NB4 (cell line): ENCODE data around the gene SKOR2.

Experiments
- DNase-seq: peaks from one replicate; pipeline ENCODE4 v3.0.0; 2010; ENCODE audit warnings: low read depth
- H3K4me3 ChIP-seq: one replicate; pipeline ENCODE4 v1.5.1; 2011; ENCODE audit warnings: mild to moderate bottlenecking, low read depth, low read length, moderate library complexity
- CTCF ChIP-seq: IDR thresholded peaks from one replicate; pipeline ENCODE4 v1.5.1; 2012; ENCODE audit warnings: low read depth, low read length
- MAX ChIP-seq: IDR thresholded peaks from 2 replicates; pipeline ENCODE4 v1.6.1; 2011; ENCODE audit warnings: low read depth, low read length
- MYC ChIP-seq: IDR thresholded peaks from 2 replicates; pipeline ENCODE4 v1.6.1; 2011; ENCODE audit warnings: low read depth, low read length
- POLR2A ChIP-seq: IDR thresholded peaks from 2 replicates; pipeline ENCODE4 v1.6.1; 2011; ENCODE audit warnings: mild to moderate bottlenecking; ENCODE audit not compliant: insufficient read length; ENCODE audit errors: extremely low read depth

Gene SKOR2

GRCh38 chr18:47251289-47252120, at the start of gene SKOR2:
Gene SKOR2, minus strand, starts transcription at chr18:47251660. Its CDS starts 2,477 bp downstream, at chr18:47249183.
- no peak for TF ChIP-seq POLR2A
- no peak for TF ChIP-seq MAX
- no peak within 1 kb of the TSS for H3K4me3 ChIP-seq
- no peak for DNase-seq

- no peak for DNase-seq
- TF ChIP-seq CTCF (no peak), MAX (no peak), MYC (no peak), POLR2A (no peak)
- H3K4me3 ChIP-seq: no peak overlapping the region
Measured at GRCh38 chr18:47296462-47296861, 45.0 kb upstream of the SKOR2 start.

GRCh38 chr18:47294801-47295200, 43.3 kb upstream of the SKOR2 start:
- TF ChIP-seq CTCF (no peak), MYC (no peak), POLR2A (no peak), MAX (no peak)
- DNase-seq: no peak
- no peak overlapping the region for H3K4me3 ChIP-seq

- no peak for TF ChIP-seq MYC
- no peak for TF ChIP-seq MAX
- no peak for TF ChIP-seq CTCF
- TF ChIP-seq POLR2A: no peak
- no peak for DNase-seq
- no peak overlapping the region for H3K4me3 ChIP-seq
Measured at GRCh38 chr18:47288741-47289140, 37.3 kb upstream of the SKOR2 start.

GRCh38 chr18:47287911-47288585, 36.6 kb upstream of the SKOR2 start:
- DNase-seq: no peak
- no peak for TF ChIP-seq CTCF
- TF ChIP-seq MAX: no peak
- TF ChIP-seq MYC: no peak
- no peak for TF ChIP-seq POLR2A
- H3K4me3 ChIP-seq: no peak overlapping the region
